ENCODE data around the gene FGF11.

DNA sequence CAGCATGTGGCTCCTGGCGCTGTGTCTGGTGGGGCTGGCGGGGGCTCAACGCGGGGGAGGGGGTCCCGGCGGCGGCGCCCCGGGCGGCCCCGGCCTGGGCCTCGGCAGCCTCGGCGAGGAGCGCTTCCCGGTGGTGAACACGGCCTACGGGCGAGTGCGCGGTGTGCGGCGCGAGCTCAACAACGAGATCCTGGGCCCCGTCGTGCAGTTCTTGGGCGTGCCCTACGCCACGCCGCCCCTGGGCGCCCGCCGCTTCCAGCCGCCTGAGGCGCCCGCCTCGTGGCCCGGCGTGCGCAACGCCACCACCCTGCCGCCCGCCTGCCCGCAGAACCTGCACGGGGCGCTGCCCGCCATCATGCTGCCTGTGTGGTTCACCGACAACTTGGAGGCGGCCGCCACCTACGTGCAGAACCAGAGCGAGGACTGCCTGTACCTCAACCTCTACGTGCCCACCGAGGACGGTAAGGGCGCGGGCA lies 31.0 kb upstream of the FGF11 start:
- TF ChIP-seq, protein P1, sequence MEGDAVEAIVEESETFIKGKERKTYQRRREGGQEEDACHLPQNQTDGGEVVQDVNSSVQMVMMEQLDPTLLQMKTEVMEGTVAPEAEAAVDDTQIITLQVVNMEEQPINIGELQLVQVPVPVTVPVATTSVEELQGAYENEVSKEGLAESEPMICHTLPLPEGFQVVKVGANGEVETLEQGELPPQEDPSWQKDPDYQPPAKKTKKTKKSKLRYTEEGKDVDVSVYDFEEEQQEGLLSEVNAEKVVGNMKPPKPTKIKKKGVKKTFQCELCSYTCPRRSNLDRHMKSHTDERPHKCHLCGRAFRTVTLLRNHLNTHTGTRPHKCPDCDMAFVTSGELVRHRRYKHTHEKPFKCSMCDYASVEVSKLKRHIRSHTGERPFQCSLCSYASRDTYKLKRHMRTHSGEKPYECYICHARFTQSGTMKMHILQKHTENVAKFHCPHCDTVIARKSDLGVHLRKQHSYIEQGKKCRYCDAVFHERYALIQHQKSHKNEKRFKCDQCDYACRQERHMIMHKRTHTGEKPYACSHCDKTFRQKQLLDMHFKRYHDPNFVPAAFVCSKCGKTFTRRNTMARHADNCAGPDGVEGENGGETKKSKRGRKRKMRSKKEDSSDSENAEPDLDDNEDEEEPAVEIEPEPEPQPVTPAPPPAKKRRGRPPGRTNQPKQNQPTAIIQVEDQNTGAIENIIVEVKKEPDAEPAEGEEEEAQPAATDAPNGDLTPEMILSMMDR (IDR thresholded peaks at IDR 0.05; ENCODE audit: insufficient read depth, low read depth, low read length) = no peak
- no peak for TF ChIP-seq EZH2 (IDR thresholded peaks at IDR 0.05; ENCODE audit: insufficient read depth, low read length)
